ENCODE results near the gene PYROXD2.
"Not testable (repeated sequence)": the region's sequence is repeated elsewhere in the genome, so short reads cannot be mapped to it uniquely, and the experiment has no call there.

Gene PYROXD2

GRCh38 chr10:98365406-98366061, 49.4 kb downstream of the PYROXD2 start:
- no peak for DNase-seq (ENCODE audit: low read depth)

GRCh38 chr10:98364432-98365102, 50.4 kb downstream of the PYROXD2 start:
- no peak for DNase-seq (ENCODE audit: low read depth)

- no peak for DNase-seq (ENCODE audit: low read depth)
These were observed 51.8 kb downstream of the PYROXD2 start for GRCh38 chr10:98363220-98363619.

- DNase-seq (ENCODE audit: low read depth), result peak; percentile 88
These were observed 53.6 kb downstream of the PYROXD2 start for GRCh38 chr10:98361131-98362025.

GRCh38 chr10:98357194-98357822, 57.7 kb downstream of the PYROXD2 start:
- DNase-seq (ENCODE audit: low read depth), result peak; percentile 31

- no peak for DNase-seq (ENCODE audit: low read depth)
These were observed 60.5 kb downstream of the PYROXD2 start for GRCh38 chr10:98354491-98354890.

- no peak for DNase-seq (ENCODE audit: low read depth)
These were observed 61.8 kb downstream of the PYROXD2 start for GRCh38 chr10:98353170-98353569.

- no peak for DNase-seq (ENCODE audit: low read depth)
These were observed 63.1 kb downstream of the PYROXD2 start for GRCh38 chr10:98351831-98352402.

- peak; percentile 97 for DNase-seq (ENCODE audit: low read depth)
These were observed 65.5 kb downstream of the PYROXD2 start for GRCh38 chr10:98349508-98349922.

GRCh38 chr10:98346847-98347246, 68.1 kb downstream of the PYROXD2 start:
- DNase-seq (ENCODE audit: low read depth), result no peak

- DNase-seq (ENCODE audit: low read depth), result peak; percentile 86
These were observed 70.4 kb downstream of the PYROXD2 start for GRCh38 chr10:98344589-98345038.

- not testable (repeated sequence) for DNase-seq (ENCODE audit: low read depth)
These were observed 73.3 kb downstream of the PYROXD2 start for GRCh38 chr10:98341701-98342100.

GRCh38 chr10:98340940-98341310, 74.1 kb downstream of the PYROXD2 start:
- no peak for DNase-seq (ENCODE audit: low read depth)

GRCh38 chr10:98340261-98340939, 74.6 kb downstream of the PYROXD2 start:
- no peak for DNase-seq (ENCODE audit: low read depth)

GRCh38 chr10:98339799-98340198, 75.2 kb downstream of the PYROXD2 start:
- DNase-seq (ENCODE audit: low read depth), result no peak

GRCh38 chr10:98338896-98339295, 76.1 kb downstream of the PYROXD2 start:
- DNase-seq (ENCODE audit: low read depth), result no peak

- no peak for DNase-seq (ENCODE audit: low read depth)
These were observed 76.7 kb downstream of the PYROXD2 start for GRCh38 chr10:98338318-98338717.

GRCh38 chr10:98337484-98337883, 77.5 kb downstream of the PYROXD2 start:
- no peak for DNase-seq (ENCODE audit: low read depth)
